Measurements from ENCODE around the gene GNPAT. TPM values are rescaled to one million over a fixed set of nuclear protein-coding genes. Genes with fewer than 3 reads are reported as not detected.

The GNPAT gene
- total RNA-seq = 10 to 100 TPM; 33.9 to 41.9 (median 38.8) TPM

GRCh38 chr1:231240883-231241735 is at the start of gene GNPAT:
TSS of gene GNPAT (plus strand) at chr1:231241212. CDS start at chr1:231241379, 167 bp downstream.
- Histone ChIP-seq H3K27ac (peak within 1 kb of the TSS; percentile 41 to 78 (median 69)), H3K4me3 (replicated peaks in 1 of 3) (peak within 1 kb of the TSS; percentile 69 to 94 (median 73)), H3K9me3 (no peaks in the 10 kb centered on the region), H3K27me3 (no peaks in the 10 kb centered on the region), H3K36me3 (peaks cover 0 to 7% of the 10 kb centered on the region in 2 donors), H3K4me1 (peaks cover 15 to 25% of the 10 kb centered on the region in 2 donors)
- intact Hi-C loops (cut with DNase I) = no loop called here
- DNase-seq = peak; percentile 84 to 85
- WGBS, 2 donors = 1 to 2% methylated on average over 15 to 18 of the region's 51 CpGs
- TF ChIP-seq, protein P1, sequence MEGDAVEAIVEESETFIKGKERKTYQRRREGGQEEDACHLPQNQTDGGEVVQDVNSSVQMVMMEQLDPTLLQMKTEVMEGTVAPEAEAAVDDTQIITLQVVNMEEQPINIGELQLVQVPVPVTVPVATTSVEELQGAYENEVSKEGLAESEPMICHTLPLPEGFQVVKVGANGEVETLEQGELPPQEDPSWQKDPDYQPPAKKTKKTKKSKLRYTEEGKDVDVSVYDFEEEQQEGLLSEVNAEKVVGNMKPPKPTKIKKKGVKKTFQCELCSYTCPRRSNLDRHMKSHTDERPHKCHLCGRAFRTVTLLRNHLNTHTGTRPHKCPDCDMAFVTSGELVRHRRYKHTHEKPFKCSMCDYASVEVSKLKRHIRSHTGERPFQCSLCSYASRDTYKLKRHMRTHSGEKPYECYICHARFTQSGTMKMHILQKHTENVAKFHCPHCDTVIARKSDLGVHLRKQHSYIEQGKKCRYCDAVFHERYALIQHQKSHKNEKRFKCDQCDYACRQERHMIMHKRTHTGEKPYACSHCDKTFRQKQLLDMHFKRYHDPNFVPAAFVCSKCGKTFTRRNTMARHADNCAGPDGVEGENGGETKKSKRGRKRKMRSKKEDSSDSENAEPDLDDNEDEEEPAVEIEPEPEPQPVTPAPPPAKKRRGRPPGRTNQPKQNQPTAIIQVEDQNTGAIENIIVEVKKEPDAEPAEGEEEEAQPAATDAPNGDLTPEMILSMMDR (IDR thresholded peaks at IDR 0.05) = no peak
- peak; percentile 61 to 93 for TF ChIP-seq POLR2A (IDR thresholded peaks at IDR 0.05)

- no peaks in the 10 kb centered on the region for H3K9me3 ChIP-seq
- DNase-seq = peak; percentile 96 to 97
- intact Hi-C loops (cut with DNase I) = no loop called here
- no peak overlapping the region for H3K4me3 ChIP-seq (replicated peaks in 1 of 3)
- H3K27ac ChIP-seq = peak overlapping the region; percentile 62 to 87 (median 63)
- peaks cover 4 to 20% of the 10 kb centered on the region in 2 donors for H3K4me1 ChIP-seq
- no peaks in the 10 kb centered on the region for H3K36me3 ChIP-seq
- TF ChIP-seq, protein P1 (IDR thresholded peaks at IDR 0.05) = no peak
- no peak for TF ChIP-seq POLR2A (IDR thresholded peaks at IDR 0.05)
- no peaks in the 10 kb centered on the region for H3K27me3 ChIP-seq
- WGBS, 2 donors = 14 to 16% methylated on average over 9 to 10 of the region's 12 CpGs
These were observed 48.3 kb upstream of the GNPAT start for GRCh38 chr1:231192620-231193163.

DNA sequence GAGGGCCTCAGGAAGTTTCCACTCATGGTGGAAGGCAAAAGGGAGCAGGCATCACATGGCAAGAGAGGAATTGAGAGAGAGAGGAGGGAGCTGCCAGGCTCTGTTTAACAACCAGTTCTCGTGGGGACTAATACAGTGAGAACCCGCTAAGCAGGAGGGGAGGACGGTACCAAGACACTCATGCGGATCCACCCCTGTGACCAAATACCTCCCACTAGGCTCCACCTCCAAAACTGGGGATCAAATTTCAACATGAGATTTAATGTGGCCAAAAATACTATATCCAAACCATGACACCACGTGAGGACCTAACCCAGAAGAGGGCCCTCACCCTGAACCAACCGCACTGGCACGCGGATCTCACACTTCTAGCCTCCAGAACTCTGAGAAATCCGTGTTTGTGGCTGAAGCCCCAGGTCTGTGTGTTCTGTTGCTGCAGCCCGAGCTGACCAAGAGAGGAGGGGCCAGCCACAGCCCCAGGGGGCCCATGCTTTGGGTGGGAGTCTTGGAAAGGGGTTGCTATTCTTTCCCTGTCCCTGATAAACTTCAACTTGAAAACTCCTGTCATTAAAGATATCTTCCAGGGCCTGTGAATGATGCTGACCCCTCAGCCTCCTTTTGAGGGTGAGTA is 47.2 kb upstream of the GNPAT start:
- H3K27ac ChIP-seq = no peak overlapping the region
- TF ChIP-seq, protein P1 (IDR thresholded peaks at IDR 0.05) = no peak
- no peak for TF ChIP-seq POLR2A (IDR thresholded peaks at IDR 0.05)
- H3K9me3 ChIP-seq = no peaks in the 10 kb centered on the region
- peak; percentile 14 to 30 for DNase-seq
- intact Hi-C loops (cut with DNase I) = no loop called here
- H3K4me1 ChIP-seq = peaks cover 4 to 20% of the 10 kb centered on the region in 2 donors
- H3K4me3 ChIP-seq (replicated peaks in 1 of 3) = no peak overlapping the region
- H3K36me3 ChIP-seq = no peaks in the 10 kb centered on the region
- H3K27me3 ChIP-seq = no peaks in the 10 kb centered on the region
- 69 to 70% methylated on average over 10 of the region's 10 CpGs for WGBS, 2 donors

GRCh38 chr1:231194476-231194842 is 46.6 kb upstream of the GNPAT start:
- H3K27ac ChIP-seq = no peak overlapping the region
- H3K4me1 ChIP-seq = peaks cover 4 to 20% of the 10 kb centered on the region in 2 donors
- DNase-seq = no peak
- H3K4me3 ChIP-seq (replicated peaks in 1 of 3) = no peak overlapping the region
- intact Hi-C loops (cut with DNase I) = no loop called here
- no peaks in the 10 kb centered on the region for H3K9me3 ChIP-seq
- H3K27me3 ChIP-seq = no peaks in the 10 kb centered on the region
- 88 to 94% methylated on average over 2 of the region's 2 CpGs for WGBS, 2 donors
- TF ChIP-seq, protein P1 (IDR thresholded peaks at IDR 0.05) = no peak
- TF ChIP-seq POLR2A (IDR thresholded peaks at IDR 0.05) = no peak
- H3K36me3 ChIP-seq = no peaks in the 10 kb centered on the region
